ENCODE results near the gene POLR2I. TPM values are rescaled to one million over a fixed set of nuclear protein-coding genes. Genes with fewer than 3 reads are reported as not detected.
"Not testable (repeated sequence)": the region's sequence is repeated elsewhere in the genome, so short reads cannot be mapped to it uniquely, and the experiment has no call there.

Gene POLR2I
- total and polyA plus RNA-seq, 3 donors from 2014 or later = 106 to 307 (median 116) TPM

- no peaks in the 10 kb centered on the region for H3K9me3 ChIP-seq
- H3K4me1 ChIP-seq = peaks cover 8% of the 10 kb centered on the region
- TF ChIP-seq CTCF (IDR thresholded peaks at IDR 0.05) = no peak
- intact Hi-C loops (cut with DNase I; ENCODE audit: low total_unique reads) = no loop called here
- H3K4me3 ChIP-seq = no peak overlapping the region
- H3K36me3 ChIP-seq (ENCODE audit: low read depth, missing control alignments) = no peaks in the 10 kb centered on the region
- DNase-seq = no peak
- 68 to 70% methylated on average over 12 of the region's 12 CpGs for WGBS, 2 donors
- no peaks in the 10 kb centered on the region for H3K27me3 ChIP-seq
- H3K27ac ChIP-seq = no peak overlapping the region
These were observed 22.4 kb upstream of the POLR2I start for GRCh38 chr19:36136964-36137686.

- DNase-seq; H3K36me3 ChIP-seq (ENCODE audit: low read depth, missing control alignments); H3K4me1 ChIP-seq; H3K9me3 ChIP-seq; H3K27me3 ChIP-seq; intact Hi-C loops (cut with DNase I; ENCODE audit: low total_unique reads); H3K4me3 ChIP-seq; H3K27ac ChIP-seq: not testable (repeated sequence)
- WGBS, 2 donors = 95 to 100% methylated on average over 4 of the region's 4 CpGs
These were observed 20.2 kb upstream of the POLR2I start for GRCh38 chr19:36134867-36135266.

GRCh38 chr19:36131221-36131620, 16.5 kb upstream of the POLR2I start:
- H3K9me3 ChIP-seq; intact Hi-C loops (cut with DNase I; ENCODE audit: low total_unique reads); H3K4me3 ChIP-seq; DNase-seq; H3K27ac ChIP-seq; H3K4me1 ChIP-seq; H3K27me3 ChIP-seq; H3K36me3 ChIP-seq (ENCODE audit: low read depth, missing control alignments): not testable (repeated sequence)
- WGBS, 2 donors = 82 to 89% methylated on average over 6 of the region's 6 CpGs

GRCh38 chr19:36128392-36128736, 13.7 kb upstream of the POLR2I start:
- TF ChIP-seq CTCF (IDR thresholded peaks at IDR 0.05) (no peak), POLR2A (IDR thresholded peaks at IDR 0.05) (no peak)
- H3K4me3 ChIP-seq = peak overlapping the region; percentile 55 to 58
- H3K36me3 ChIP-seq (ENCODE audit: low read depth, missing control alignments) = no peaks in the 10 kb centered on the region
- no peak for DNase-seq
- H3K9me3 ChIP-seq = no peaks in the 10 kb centered on the region
- peak overlapping the region; percentile 75 to 89 for H3K27ac ChIP-seq
- H3K4me1 ChIP-seq = peaks cover 4% of the 10 kb centered on the region
- H3K27me3 ChIP-seq = no peaks in the 10 kb centered on the region
- 5% methylated on average over 10 of the region's 10 CpGs for WGBS, 2 donors
- intact Hi-C loops (cut with DNase I; ENCODE audit: low total_unique reads) = loop anchor here (5.0 kb wide), 1 partner anchor 44 kb away; no protein-coding TSS in a partner anchor

DNA sequence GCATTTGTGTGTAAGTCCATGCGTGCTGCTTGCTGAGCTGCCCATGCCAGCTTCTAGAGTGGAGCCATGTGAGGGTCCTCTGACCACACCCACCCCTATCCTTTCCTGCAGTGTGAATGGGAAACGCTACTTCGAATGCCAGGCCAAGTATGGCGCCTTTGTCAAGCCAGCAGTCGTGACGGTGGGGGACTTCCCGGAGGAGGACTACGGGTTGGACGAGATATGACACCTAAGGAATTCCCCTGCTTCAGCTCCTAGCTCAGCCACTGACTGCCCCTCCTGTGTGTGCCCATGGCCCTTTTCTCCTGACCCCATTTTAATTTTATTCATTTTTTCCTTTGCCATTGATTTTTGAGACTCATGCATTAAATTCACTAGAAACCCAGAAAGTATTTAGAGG, 10.9 kb upstream of the POLR2I start:
- H3K4me1 ChIP-seq = peaks cover 4% of the 10 kb centered on the region
- intact Hi-C loops (cut with DNase I; ENCODE audit: low total_unique reads) = loop anchor here (5.0 kb wide), 1 partner anchor 47 kb away; no protein-coding TSS in a partner anchor
- no peak overlapping the region for H3K4me3 ChIP-seq
- TF ChIP-seq POLR2A (IDR thresholded peaks at IDR 0.05) (no peak), CTCF (IDR thresholded peaks at IDR 0.05) (no peak)
- no peaks in the 10 kb centered on the region for H3K9me3 ChIP-seq
- H3K27me3 ChIP-seq = no peaks in the 10 kb centered on the region
- WGBS, 2 donors = 81 to 86% methylated on average over 9 of the region's 9 CpGs
- no peak for DNase-seq
- H3K27ac ChIP-seq = no peak overlapping the region
- H3K36me3 ChIP-seq (ENCODE audit: low read depth, missing control alignments) = no peaks in the 10 kb centered on the region

All from testis (tissue), 3 donors.